T follicular helper cell (primary cell): ENCODE data around the gene SLC27A5.
"Not testable (repeated sequence)": the region's sequence is repeated elsewhere in the genome, so short reads cannot be mapped to it uniquely, and the experiment has no call there.

Source experiments
- DNase-seq: peaks from one replicate; pipeline ENCODE4 v3.0.0-alpha.2; 2020; ENCODE audit warnings: low read depth

SLC27A5 gene

GRCh38 chr19:58497634-58498170 is 14.1 kb downstream of the SLC27A5 start:
- DNase-seq: no peak

DNA sequence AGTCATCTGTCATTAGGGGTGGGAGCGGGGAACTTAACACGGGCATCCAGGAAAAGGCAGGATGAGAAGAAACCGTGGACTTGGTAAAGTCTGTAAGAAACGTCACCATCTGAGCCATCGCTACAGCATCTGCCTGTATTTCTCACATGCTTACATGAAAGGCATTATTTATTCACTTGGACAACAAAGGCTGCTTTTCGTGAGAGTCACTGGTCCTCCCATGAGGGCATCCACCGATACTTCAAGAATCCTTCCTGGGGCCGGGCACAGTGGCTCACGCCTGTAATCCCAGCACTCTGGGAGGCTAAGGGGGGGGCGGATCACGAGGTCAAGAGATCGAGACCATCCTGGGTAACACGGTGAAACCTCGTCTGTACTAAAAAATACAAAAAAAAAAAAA is 19.5 kb downstream of the SLC27A5 start:
- DNase-seq: no peak

DNA sequence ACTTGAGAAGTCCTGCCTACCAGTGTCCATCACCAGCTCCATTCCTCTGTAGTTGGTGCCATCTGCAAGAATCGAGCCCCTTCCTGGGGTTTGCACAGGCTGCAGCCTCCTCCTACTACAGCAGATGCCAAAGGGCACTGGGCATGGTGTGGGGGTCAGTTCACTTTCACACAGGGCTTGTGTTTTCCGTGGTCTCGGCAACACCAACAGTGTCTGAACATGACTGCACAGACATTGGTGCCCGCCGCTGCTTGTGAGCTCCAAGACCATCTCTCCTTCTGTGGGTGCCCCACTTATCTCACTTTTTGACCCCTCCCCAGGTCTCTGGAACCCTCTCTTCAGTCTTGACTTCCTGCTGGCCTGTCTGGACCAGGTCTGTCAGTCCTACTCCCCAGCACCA is 20.4 kb downstream of the SLC27A5 start:
- no peak for DNase-seq

GRCh38 chr19:58484349-58484748 is 27.4 kb downstream of the SLC27A5 start:
- DNase-seq: not testable (repeated sequence)

GRCh38 chr19:58483776-58484175 is 28.0 kb downstream of the SLC27A5 start:
- no peak for DNase-seq

- no peak for DNase-seq
These were observed 29.4 kb downstream of the SLC27A5 start for GRCh38 chr19:58482372-58482771.

GRCh38 chr19:58480831-58481230 is 31.0 kb downstream of the SLC27A5 start:
- DNase-seq: no peak

DNA sequence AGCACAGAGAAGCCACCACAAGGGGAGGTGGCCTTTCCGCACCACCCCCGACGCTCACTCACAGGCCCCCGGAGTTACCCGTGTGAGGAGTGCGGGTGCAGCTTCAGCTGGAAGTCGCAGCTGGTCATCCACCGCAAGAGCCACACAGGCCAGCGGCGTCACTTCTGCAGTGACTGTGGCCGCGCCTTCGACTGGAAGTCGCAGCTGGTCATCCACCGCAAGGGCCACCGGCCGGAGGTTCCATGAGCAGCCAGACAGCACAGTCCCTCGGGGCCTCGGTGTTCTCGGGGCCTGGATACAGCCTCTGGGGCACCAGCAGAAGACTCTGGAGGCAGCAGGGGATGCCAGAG is 31.3 kb downstream of the SLC27A5 start:
- no peak for DNase-seq

- no peak for DNase-seq
These were observed 31.9 kb downstream of the SLC27A5 start for GRCh38 chr19:58479736-58480480.

GRCh38 chr19:58479303-58479702 is 32.5 kb downstream of the SLC27A5 start:
- DNase-seq: no peak

DNA sequence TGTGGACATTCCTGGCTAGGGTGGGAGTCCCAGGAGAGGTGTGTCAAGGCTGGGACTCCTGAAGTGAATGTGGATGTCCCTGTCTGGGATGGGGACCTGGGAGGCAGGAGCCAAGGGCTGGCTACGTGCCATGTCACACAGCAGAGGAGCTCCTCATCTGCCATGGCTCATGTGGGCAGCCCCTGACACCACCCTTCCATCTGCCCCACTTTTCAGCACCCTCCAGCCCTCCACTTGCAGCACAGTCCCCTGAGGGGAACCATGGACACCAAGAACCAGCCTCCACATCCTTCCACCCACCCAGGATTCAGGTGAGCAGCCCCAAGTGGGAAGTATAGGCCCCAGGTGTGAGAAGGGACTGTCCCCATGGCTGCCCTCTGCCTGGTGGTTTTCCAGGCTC is 33.9 kb downstream of the SLC27A5 start:
- DNase-seq: no peak

GRCh38 chr19:58477130-58477529 is 34.7 kb downstream of the SLC27A5 start:
- no peak for DNase-seq

DNA sequence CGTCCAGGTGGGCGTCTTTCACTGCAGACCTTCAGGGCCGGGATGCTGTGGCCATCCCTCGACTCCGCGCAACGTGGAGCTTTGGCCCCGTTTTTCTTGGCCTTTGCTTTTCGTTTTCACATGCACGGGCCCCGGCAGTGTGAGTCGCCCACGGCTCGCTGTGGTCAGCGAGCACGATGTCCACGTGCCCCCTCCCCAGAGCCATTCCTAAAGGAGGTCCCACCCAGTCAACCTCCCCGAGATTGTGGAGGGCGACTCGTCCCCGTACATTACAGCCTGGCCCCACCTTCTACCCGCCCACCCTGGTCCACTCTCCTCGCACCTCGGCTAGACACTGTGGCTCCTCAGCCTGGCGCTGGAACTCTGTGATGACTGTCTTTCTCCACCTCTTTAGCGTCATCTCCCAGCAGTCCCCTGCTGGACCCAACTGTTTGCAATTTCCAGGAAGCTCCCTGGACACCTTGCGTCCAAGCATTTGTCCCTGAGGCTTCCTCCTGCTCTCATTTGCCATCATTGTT is 35.2 kb downstream of the SLC27A5 start:
- no peak for DNase-seq

DNA sequence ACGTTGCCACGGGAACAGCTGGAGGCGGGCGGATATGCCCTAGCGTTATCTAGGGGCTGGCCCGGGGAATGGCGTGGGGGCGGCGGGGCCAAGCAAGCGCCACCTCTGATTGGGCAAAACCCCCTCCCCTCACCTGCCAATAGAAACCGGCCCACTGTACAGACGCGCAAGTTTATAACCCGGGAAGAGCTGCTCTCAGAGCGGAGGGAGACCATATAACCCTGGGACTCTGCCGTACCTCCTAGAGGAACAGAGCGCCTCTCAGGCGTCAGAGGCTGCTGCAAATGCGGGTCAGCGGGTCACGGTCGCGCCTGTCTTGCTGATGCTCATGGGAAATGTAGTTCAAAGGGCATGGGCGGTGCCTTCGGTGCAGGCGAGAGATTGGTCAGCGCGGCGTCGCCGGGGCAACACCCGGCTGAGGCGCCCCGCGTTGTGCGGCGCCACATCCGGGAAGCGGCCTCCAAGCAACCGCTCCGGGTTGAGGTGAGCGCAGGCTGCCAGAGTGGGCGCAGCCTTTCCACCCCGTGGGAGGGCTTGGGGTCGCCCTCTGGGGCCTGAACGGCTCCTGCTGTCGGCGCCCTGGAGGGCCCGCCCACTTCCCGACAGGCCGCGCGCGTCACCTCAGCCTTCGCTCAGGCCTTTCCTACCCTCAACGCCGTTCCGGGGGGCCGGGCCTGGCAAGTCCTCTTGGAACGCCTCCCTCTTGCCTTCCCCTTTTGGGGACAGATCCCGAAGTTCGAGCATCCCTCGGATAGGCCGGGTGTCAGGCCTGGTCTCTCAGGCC is 35.9 kb downstream of the SLC27A5 start, which contains the start of gene ZNF446:
Gene ZNF446, plus strand, starts transcription at position 639 of the 784 bp plus-strand sequence. CDS start 867 bp downstream, outside the sequence.
- peak; percentile 93 for DNase-seq

- no peak for DNase-seq
These were observed 36.6 kb downstream of the SLC27A5 start for GRCh38 chr19:58474997-58475713.

- DNase-seq: no peak
These were observed 37.3 kb downstream of the SLC27A5 start for GRCh38 chr19:58474291-58474996.

DNA sequence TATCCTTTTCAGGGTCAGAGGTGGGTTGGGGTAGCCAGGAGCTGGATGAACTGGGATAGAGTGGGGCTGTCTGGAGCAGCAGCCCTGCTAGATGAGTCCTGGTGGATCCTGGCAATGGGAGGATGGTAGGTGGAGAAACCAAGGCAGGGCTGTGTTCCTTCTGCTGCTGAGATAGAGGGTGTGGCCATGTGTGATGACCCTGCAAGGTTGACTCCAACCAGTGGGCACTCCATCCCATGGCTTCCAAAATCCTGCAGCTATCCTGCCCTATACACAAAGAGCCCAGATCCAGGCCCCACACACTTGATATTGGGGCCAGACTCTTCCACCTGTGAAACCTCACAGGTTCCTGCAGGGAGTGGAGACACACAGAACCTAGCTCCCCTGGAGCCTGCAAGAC is 38.0 kb downstream of the SLC27A5 start:
- DNase-seq: no peak

DNA sequence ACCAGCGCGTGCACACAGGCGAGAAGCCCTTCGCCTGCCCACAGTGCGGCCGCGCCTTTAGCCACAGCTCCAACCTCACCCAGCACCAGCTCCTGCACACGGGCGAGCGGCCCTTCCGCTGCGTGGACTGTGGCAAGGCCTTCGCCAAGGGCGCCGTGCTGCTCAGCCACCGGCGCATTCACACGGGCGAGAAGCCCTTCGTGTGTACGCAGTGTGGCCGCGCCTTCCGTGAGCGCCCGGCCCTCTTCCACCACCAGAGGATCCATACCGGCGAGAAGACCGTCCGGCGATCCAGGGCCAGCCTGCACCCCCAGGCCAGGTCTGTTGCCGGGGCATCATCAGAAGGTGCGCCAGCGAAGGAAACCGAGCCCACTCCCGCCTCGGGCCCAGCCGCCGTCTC is 40.1 kb downstream of the SLC27A5 start:
- DNase-seq: no peak

DNA sequence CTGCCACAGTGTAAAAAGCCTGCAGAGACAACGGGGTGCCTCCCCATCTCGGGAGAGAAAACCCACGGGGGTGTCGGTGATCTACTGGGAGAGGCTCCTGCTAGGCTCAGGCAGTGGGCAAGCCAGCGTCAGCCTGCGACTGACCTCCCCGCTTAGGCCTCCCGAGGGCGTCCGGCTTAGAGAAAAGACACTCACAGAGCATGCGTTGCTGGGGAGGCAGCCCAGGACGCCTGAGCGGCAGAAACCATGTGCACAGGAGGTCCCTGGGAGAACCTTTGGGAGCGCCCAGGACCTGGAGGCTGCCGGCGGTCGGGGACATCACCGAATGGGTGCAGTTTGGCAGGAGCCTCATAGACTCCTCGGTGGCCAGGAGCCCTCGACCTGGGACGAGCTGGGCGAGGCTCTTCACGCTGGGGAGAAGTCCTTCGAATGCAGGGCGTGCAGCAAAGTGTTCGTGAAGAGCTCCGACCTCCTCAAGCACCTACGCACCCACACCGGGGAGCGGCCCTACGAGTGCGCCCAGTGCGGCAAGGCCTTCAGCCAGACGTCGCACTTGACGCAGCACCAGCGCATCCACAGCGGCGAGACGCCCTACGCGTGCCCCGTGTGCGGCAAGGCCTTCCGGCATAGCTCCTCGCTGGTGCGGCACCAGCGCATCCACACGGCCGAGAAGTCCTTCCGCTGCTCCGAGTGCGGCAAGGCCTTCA is 40.8 kb downstream of the SLC27A5 start:
- DNase-seq: not testable (repeated sequence)

- DNase-seq: no peak
These were observed 42.4 kb downstream of the SLC27A5 start for GRCh38 chr19:58469241-58470013.
